Nephron (organoid): ENCODE data around the gene C1orf21.

ENCODE experiments used
- H3K27ac Mint-ChIP-seq, 3 experiments: 2 replicates each; pipeline ENCODE4 v1.8.0; 2020; ENCODE audit warnings: mixed read lengths in 3 of 3, mild to moderate bottlenecking in 2 of 3, moderate library complexity in 1 of 3
- H3K27me3 Mint-ChIP-seq: 2 replicates; pipeline ENCODE4 v1.8.0; 2021; ENCODE audit warnings: low read depth, mild to moderate bottlenecking, moderate library complexity, mixed read lengths
- H3K36me3 Mint-ChIP-seq: 2 replicates; pipeline ENCODE4 v1.8.0; 2020; ENCODE audit warnings: low read depth, mixed read lengths
- H3K4me1 Mint-ChIP-seq: 2 replicates; pipeline ENCODE4 v1.8.0; 2020; ENCODE audit warnings: mixed read lengths
- H3K4me3 Mint-ChIP-seq, 3 experiments: 2 replicates each; pipeline ENCODE4 v1.8.0; 2020; ENCODE audit warnings: mild to moderate bottlenecking in 3 of 3, mixed read lengths in 3 of 3, moderate library complexity in 2 of 3
- H3K9me3 Mint-ChIP-seq: 2 replicates; pipeline ENCODE4 v1.8.0; 2020; ENCODE audit warnings: mixed read lengths
- CTCF ChIP-seq, 3 experiments: fragments of 200-600 bp; sonication (generic); IDR thresholded peaks; one replicate each; pipeline ENCODE4 v1.5.0; 2021; ENCODE audit warnings: antibody characterized with exemption in 3 of 3; ENCODE audit not compliant: unreplicated experiment in 3 of 3

Gene C1orf21

DNA sequence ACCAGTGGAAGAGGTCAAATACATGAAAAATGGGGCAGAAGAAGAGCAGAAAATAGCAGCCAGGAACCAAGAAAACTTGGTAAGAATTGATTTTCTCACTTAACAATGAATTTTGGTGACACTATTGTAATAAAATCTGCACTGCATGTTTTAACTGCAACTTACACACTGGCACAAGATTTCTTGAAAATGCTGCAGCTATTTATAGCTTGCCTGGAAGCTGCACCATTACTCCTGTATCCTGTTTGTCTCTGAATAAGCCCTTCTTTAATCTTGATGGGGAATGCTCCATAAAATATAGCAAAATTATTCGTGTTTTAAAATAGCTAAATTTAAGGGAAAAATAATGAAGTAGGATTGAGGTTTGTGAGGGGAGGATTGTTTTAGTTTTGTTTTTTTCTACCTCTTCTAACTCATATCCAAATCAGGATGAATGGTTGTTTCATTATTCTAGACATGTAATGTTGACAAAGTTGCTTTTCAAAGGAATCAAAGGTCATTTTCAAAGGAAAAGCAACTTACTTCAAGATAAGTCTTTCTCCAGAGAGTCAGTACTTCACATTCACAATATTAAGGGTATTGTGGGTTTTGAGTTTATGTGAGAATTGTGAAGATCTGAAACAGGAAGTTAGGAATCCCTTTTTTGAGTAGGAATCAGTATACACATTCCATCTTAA lies 120.9 kb downstream of the C1orf21 start:
- no peak for TF ChIP-seq CTCF (IDR thresholded peaks at IDR 0.05; ENCODE audit: unreplicated experiment in 3 of 3)
- H3K4me3 Mint-ChIP-seq, result no peak overlapping the region
- peak overlapping the region; percentile 17 to 59 (median 39) for H3K27ac Mint-ChIP-seq
- peaks cover 33% of the 10 kb centered on the region for H3K4me1 Mint-ChIP-seq
- peaks cover 6% of the 10 kb centered on the region for H3K36me3 Mint-ChIP-seq
- H3K9me3 Mint-ChIP-seq, result no peaks in the 10 kb centered on the region
- no peaks in the 10 kb centered on the region for H3K27me3 Mint-ChIP-seq

DNA sequence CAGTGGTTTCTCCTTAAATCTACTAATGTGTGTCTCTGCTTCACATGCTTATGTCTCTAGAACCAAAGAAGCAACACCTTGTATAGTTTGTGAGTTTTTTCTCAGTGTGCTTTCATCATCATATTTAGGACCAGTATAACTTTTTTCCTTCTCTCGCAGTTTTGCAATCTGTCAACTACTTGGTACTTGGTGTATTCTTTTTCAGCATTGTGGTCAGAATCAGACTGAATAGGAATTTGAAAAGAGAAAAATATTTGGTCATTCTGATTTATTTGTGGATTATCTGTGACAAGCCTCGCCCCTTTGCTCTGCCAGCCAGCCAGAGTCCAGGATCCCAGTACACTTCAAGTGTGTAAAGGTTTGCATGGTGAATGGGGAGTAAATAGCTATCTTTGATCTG lies 122.3 kb downstream of the C1orf21 start:
- peaks cover 24% of the 10 kb centered on the region for H3K4me1 Mint-ChIP-seq
- no peaks in the 10 kb centered on the region for H3K27me3 Mint-ChIP-seq
- H3K36me3 Mint-ChIP-seq, result peaks cover 6% of the 10 kb centered on the region
- no peak overlapping the region for H3K27ac Mint-ChIP-seq
- TF ChIP-seq CTCF (IDR thresholded peaks at IDR 0.05; ENCODE audit: unreplicated experiment in 3 of 3), result no peak
- no peak overlapping the region for H3K4me3 Mint-ChIP-seq
- no peaks in the 10 kb centered on the region for H3K9me3 Mint-ChIP-seq

- H3K9me3 Mint-ChIP-seq, result no peaks in the 10 kb centered on the region
- no peak overlapping the region for H3K4me3 Mint-ChIP-seq
- peaks cover 6% of the 10 kb centered on the region for H3K36me3 Mint-ChIP-seq
- H3K4me1 Mint-ChIP-seq, result peaks cover 17% of the 10 kb centered on the region
- no peaks in the 10 kb centered on the region for H3K27me3 Mint-ChIP-seq
- H3K27ac Mint-ChIP-seq, result no peak overlapping the region
- TF ChIP-seq CTCF (IDR thresholded peaks at IDR 0.05; ENCODE audit: unreplicated experiment in 3 of 3), result no peak
These were observed 123.3 kb downstream of the C1orf21 start for GRCh38 chr1:184510110-184510509.

DNA sequence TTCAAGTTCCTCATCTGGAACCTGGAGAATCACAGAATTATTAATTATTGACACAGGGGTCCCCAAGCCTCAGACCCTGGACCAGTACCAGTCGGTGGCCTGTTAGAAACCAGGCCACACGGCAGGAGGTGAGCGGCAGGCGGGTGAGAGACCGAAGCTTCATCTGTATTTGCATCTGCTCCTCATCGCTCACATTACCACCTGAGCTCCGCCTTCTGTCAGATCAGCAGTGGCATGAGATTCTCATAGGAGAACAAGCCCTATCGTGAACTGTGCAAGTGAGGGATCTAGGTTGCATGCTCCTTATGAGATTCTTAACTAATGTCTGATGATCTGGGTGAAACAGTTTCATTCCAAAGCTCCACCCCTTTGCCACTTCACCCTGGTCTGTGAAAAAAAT lies 125.9 kb downstream of the C1orf21 start:
- no peak overlapping the region for H3K4me3 Mint-ChIP-seq
- H3K27me3 Mint-ChIP-seq, result no peaks in the 10 kb centered on the region
- no peaks in the 10 kb centered on the region for H3K9me3 Mint-ChIP-seq
- peaks cover 15% of the 10 kb centered on the region for H3K4me1 Mint-ChIP-seq
- H3K36me3 Mint-ChIP-seq, result peaks cover 11% of the 10 kb centered on the region
- no peak for TF ChIP-seq CTCF (IDR thresholded peaks at IDR 0.05; ENCODE audit: unreplicated experiment in 3 of 3)
- no peak overlapping the region for H3K27ac Mint-ChIP-seq

GRCh38 chr1:184513421-184513820 lies 126.6 kb downstream of the C1orf21 start:
- Mint-ChIP-seq H3K27ac (no peak overlapping the region), H3K4me1 (peaks cover 19% of the 10 kb centered on the region), H3K9me3 (no peaks in the 10 kb centered on the region), H3K27me3 (no peaks in the 10 kb centered on the region), H3K4me3 (no peak overlapping the region), H3K36me3 (peaks cover 11% of the 10 kb centered on the region)
- TF ChIP-seq CTCF (IDR thresholded peaks at IDR 0.05; ENCODE audit: unreplicated experiment in 3 of 3), result no peak

DNA sequence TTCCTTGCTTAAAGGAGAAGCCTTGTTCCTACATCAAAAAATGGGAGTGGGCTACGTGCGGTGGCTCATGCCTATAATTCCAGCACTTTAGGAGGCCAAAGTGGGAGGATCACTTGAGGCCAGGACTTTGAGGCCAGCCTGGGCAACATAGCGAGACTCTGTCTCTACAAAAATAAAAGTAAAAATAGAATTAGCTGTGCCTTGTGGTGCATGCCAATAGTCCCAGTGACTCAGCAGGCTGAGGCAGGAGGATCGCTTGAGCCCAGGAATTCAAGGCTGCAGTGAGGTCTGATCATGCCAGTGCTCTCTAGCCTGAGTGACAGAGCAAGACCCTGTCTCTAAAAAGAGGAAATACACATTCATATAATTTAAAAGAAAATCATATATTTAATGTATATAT lies 127.1 kb downstream of the C1orf21 start:
- H3K9me3 Mint-ChIP-seq, result no peaks in the 10 kb centered on the region
- peaks cover 11% of the 10 kb centered on the region for H3K36me3 Mint-ChIP-seq
- H3K4me1 Mint-ChIP-seq, result peaks cover 22% of the 10 kb centered on the region
- H3K27me3 Mint-ChIP-seq, result no peaks in the 10 kb centered on the region
- TF ChIP-seq CTCF (IDR thresholded peaks at IDR 0.05; ENCODE audit: unreplicated experiment in 3 of 3), result no peak
- no peak overlapping the region for H3K4me3 Mint-ChIP-seq
- H3K27ac Mint-ChIP-seq, result no peak overlapping the region
